GM12874 (cell line): Measurements from ENCODE around the gene CENPX.

ENCODE experiments used
- CTCF ChIP-seq: IDR thresholded peaks from 2 replicates; pipeline ENCODE4 v1.5.1; 2011; ENCODE audit warnings: low read depth, mild to moderate bottlenecking, control low read depth, low read length, moderate library complexity; ENCODE audit not compliant: insufficient read depth

The CENPX gene

DNA sequence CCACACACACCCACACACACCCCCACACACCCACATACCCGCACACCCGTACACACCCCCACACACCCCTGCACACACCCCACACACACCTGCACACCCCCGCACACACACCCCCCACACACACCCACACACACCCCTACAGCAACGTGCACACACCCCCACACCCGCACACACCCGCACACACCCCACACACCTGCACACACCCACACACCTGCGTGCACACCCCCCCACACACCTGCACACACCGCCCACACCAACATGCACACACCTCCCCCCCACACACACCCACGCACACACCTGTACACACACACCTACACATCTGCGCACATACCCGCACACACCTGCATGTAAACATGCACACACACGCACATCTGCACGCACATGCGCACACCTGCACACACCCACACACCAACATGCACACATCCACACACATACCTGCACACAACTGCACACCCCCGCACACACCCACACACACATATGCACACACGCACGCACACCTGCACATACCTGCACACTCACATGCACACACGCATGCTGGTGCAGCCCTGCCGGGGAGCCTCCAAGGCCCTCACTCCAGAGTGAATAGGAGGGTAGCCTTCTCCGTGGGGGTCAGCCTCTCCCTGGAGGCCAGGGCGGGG is 37.8 kb downstream of the CENPX start:
- TF ChIP-seq CTCF = no peak

DNA sequence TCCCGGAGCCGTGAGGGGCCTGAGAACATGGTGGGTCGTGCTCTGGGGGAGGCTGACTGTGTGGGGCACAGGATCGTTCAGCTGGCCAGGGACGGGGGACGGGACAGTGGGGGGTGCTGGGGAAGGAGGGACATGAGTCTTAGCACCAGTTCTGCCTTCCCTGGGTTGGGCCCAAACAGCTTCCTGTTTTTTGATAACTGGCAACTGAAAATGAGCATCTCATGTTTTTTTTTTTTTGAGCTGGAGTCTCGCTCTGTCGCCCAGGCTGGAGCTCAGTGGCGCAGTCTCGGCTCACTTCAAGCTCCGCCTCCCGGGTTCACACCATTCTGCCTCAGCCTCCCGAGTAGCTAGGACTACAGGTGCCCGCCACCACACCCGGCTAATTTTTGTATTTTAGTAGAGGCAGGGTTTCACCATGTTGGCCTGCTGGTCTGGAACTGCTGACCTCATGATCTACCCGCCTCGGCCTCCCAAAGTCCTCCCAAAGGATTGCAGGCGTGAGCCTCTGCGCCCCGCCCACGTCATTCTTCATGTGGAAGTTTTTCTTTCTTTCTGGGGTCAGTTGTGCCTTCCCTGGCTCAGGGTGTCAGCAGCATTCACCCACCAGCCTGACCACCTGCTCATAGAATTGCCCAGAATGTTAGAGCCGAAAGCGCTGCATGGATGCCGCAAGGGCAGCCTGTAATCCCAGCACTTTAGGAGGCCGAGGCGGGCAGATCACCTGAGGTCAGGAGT is 38.9 kb downstream of the CENPX start:
- no peak for TF ChIP-seq CTCF

DNA sequence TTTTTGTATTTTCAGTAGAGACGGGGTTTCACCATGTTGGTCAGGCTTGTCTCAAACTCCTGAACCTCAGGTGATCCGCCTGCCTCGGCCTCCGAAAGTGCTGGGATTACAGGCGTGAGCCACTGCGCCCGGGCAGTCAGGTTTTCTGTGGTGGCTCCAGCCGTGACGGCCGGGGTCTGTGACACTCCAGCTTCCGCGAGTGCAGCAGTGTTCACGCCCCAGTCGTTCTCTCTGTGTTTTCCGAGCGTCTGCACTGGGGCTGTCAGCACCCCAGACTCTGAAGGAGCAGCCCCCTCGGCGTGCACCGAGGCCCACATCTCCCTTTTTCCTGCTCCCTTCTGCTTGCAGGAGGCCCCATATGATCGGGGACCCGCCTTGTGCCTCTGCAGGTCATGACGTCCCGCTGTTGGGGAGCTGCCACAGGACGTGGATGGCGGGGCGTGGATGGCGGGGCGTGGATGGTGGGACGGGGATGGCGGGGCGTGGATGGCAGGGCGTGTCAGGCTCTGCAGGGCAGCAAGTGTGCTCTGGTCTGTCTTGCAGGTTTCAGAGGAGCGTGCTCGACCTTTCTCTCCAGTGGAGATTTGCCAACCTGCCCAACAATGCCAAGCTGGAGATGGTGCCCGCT is 39.6 kb downstream of the CENPX start:
- TF ChIP-seq CTCF = no peak

- TF ChIP-seq CTCF = no peak
Measured at GRCh38 chr17:81980707-81981343, 41.9 kb downstream of the CENPX start.

GRCh38 chr17:81980122-81980521 is 42.6 kb downstream of the CENPX start:
- TF ChIP-seq CTCF = no peak

DNA sequence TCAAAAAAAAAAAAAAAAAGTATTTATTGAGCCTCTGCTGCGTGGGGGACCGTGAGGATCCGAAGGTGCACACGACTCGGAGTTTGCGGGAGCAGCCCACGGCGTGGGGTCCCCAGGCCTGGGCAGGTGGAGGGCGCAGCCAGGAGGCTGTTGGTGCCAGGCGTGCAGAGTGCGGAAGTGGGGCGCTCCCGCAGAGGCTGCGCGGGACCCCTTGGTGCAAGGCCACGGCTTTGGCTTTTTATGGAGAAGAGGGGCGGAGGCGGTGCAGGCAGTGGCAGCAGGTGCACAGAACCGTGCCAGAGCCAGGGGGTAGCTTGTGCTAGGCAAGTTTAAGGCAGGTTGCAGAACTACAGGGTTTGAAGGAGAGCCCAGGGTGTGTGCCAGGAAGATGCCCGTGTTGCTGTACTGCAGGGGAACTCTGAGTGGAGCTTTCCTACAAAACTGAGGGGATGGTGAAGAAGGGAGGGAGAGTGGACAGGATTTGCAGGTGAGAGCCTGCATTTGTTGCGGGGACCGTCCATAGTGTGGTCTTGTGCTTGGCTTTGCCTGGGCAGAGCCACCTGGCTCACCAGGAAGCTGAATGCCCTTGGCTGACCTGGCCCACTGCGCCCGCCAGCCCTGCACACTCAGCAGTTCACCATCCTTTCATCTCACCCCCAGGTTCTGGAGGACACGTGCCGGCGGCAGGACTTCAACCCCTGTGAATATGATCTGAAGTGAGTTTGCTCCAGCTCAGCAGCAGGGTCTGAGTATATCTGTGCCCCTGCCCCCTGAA is 44.0 kb downstream of the CENPX start:
- TF ChIP-seq CTCF = no peak

GRCh38 chr17:81977211-81977808 is 45.4 kb downstream of the CENPX start, which contains the start of gene ASPSCR1:
Gene ASPSCR1 (plus strand): TSS chr17:81977629. CDS start chr17:81977647, 18 bp downstream.
- no peak for TF ChIP-seq CTCF
